ENCODE results near the gene ARFIP1.
A peak's percentile ranks its signal among the peaks of the same experiment; 100 is the strongest.

The ARFIP1 gene

GRCh38 chr4:152941411-152941810 is 161.7 kb downstream of the ARFIP1 start:
- DNase-seq = no peak

DNA sequence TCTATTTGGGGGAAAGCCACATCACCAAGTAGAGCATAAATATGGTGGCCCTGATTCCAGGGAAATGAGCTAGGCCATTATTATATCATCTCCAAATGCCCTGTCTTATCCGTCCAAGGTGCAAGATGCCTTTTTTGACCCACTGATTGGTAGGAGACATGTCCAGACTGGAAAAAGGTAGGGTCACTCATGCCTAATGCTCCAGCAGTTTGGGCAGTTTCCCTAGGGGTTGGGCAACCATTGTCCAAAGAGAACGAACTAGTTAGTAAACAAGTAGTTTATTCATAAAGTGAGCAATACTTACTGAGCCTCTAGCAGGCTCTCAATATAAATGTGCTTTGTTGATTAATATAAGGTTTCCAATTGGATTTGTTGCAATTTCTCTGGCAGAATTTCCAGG is 162.6 kb downstream of the ARFIP1 start:
- no peak for DNase-seq

- no peak for DNase-seq
These were observed 163.9 kb downstream of the ARFIP1 start for GRCh38 chr4:152943672-152944071.

DNA sequence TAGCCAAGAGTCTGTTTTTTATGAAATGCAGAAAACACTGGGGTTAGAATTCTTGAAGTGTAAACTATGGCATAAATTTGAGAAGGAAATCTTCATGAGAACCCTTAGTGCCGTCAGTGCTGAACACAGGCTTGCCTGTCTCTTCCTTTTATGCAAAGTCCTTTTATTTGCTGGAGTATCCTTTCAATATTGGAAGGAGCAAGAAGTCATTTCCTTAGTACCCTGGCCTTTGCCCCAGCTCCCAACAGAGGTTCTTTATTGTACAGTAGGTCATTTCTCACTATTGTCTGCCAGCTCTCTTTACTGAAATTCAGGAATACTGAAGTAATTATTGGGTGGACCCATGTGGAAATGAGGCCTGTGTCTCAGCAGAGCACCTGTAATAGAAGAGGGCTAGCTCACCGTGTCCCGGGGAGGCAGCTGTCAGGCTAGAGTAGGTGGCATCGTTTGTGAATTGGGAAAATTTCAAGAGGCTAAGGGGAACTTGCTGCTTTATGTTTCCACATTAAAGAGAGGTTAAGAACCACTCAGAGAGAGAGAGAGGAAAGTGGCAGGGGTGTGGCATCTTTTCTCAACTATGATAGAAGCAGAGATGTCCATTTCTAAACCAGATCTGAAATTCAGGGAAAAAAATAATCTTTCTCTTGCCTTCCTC is 165.0 kb downstream of the ARFIP1 start:
- DNase-seq = no peak

DNA sequence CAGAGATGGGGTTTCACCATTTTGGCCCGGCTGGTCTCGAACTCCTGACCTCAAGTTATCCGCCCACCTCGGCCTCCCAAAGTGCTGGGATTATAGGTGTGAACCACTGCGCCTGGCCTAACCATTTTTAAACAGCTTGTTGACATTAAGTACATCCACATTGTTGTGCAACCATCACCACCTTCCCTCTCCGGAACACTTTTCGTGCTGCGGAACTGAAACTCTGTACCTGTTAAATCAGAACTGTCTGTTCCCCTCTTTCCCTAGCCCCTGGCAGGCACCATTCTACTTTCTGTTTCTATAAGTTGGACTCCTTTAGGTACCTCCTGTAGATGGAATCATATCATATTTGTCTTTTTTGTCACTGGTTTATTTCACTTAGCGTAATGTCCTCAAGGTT is 165.9 kb downstream of the ARFIP1 start:
- no peak for DNase-seq

DNA sequence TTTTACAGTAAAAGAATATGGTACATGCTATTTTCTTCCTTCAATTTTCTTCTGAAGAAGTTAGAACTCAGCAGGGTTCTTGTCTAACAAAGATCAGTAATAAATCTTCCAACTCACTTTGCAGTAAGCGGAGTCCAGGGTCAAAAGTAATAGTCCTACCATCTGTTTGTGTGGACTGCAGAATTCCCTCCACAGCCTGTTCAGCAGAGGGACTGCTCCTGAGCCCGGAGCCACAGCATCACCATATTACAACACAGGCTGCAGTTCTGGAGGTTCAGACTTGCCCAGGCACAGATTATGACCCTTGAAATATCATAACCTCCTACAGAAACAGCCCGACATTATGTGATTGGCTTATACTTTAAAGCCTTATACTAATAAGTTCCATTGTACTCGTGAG is 166.7 kb downstream of the ARFIP1 start:
- DNase-seq = no peak

DNA sequence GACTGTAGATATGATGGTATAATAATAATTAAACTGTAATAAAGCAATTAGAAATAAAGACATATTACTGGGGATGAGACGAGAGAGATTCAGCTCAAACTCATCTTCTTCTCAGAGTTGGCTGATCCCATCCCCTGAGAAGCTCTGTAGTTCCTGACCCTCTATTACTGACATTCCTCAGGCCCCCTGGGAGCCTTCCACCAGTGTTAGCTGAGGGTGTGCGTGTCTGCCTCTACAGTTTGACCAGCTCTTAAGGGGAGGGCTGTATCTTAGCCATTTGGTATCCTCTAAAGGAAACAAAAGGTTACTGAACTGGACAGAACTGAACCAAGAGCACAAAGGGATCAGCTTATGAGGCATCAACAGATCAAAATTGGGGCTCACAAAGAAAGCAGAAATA is 167.6 kb downstream of the ARFIP1 start:
- DNase-seq = no peak

DNA sequence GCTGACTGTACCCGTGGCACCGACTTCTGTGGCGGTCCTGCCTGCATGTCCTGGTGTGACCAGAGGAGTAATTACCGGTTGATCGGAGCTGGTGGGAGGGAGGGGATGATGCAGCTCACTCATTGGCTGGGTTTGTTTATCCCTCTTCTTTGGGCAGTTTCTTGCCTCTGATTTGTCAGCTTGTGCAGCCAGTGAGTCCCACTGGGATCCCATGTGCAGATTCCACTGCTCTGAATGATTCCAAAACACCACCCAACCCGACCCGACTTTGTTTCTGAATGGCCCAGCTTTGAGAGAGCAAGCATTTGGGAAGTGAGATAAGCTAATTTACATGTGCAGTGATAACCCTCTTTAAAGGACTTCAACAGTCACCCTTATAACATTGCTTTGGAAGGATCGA is 170.2 kb downstream of the ARFIP1 start:
- no peak for DNase-seq

- peak; percentile 9 for DNase-seq
These were observed 170.9 kb downstream of the ARFIP1 start for GRCh38 chr4:152950402-152951274.

- DNase-seq = no peak
These were observed 171.6 kb downstream of the ARFIP1 start for GRCh38 chr4:152951348-152951747.

- DNase-seq = no peak
These were observed 173.8 kb downstream of the ARFIP1 start for GRCh38 chr4:152953514-152953913.

- DNase-seq = no peak
These were observed 175.0 kb downstream of the ARFIP1 start for GRCh38 chr4:152954741-152955140.

GRCh38 chr4:152956147-152956546 is 176.4 kb downstream of the ARFIP1 start:
- DNase-seq = no peak

DNA sequence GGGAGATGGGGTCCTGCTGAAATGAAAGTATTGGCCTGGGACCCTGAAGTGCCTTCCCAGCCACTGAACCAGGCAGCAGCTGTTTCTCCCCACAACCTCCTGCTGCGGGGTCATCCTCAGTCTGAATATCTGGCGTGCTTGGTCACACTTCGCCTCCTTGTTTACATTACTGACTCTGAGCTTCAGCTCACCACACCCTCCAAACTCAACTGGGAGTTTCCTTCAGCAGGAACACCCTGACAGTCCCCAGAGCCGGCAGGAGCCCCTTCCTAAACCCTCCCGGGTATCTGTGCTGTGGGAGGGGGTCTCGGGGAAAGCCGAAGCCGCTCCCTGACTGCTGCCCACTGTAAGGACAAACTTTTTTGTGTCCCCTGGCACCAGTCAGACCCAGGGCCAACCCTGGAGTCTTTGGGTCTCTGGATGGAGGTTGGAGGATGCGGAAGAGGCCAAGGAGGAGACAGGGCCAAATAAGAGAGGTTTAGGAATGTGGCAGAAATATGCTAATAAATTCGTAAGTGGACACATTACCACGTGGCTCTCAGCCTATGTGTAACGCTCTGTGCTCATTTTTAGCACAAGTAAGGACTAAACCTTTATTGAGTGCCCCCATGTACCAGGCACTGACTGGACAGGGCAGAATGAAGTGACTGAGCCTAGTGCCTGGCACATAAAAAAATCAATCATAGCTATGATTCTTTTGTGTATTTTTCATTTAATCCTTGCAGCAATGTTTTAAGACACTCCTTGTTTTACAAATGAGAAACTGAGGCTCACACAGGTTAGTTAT is 177.1 kb downstream of the ARFIP1 start:
- DNase-seq = peak; percentile 24

GRCh38 chr4:152957437-152958171 is 177.8 kb downstream of the ARFIP1 start:
- DNase-seq = no peak

DNA sequence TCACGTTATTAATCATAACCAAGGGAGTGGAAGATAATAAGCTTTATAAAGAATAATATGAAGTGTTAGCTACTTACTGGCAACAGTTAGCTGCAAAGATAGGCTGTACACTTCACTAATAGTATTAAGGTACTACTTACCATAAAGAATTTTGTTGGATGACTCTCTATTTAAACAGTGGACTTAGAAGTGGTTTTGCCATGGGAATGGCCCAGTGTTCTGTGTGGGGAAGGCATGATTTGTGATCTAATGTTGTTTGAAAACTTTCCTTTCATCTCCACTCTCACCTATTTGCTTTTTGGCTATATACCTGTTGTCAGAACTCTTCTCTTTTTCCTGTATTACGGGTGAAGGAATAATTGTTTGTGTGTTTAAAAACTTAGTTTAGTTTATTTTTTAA is 179.3 kb downstream of the ARFIP1 start:
- no peak for DNase-seq

DNA sequence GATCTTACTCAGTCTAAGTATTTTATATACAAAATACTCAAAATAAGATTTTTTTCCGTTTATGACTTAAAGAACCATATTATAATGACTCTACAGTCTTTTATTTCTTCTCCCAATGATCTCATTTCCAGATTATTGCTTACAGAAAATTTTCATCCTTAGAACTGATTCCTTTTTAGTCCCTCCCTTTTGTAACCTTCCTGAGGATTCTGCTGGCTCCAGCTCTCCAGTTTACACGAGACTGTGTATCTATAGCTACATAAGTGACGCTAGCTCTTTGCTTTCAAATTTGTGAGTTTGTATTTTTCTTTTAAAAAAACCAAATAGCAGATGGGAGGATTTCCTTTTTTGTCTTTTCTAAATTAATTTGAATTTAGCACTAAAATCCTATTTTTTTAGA is 180.3 kb downstream of the ARFIP1 start:
- DNase-seq = no peak

DNA sequence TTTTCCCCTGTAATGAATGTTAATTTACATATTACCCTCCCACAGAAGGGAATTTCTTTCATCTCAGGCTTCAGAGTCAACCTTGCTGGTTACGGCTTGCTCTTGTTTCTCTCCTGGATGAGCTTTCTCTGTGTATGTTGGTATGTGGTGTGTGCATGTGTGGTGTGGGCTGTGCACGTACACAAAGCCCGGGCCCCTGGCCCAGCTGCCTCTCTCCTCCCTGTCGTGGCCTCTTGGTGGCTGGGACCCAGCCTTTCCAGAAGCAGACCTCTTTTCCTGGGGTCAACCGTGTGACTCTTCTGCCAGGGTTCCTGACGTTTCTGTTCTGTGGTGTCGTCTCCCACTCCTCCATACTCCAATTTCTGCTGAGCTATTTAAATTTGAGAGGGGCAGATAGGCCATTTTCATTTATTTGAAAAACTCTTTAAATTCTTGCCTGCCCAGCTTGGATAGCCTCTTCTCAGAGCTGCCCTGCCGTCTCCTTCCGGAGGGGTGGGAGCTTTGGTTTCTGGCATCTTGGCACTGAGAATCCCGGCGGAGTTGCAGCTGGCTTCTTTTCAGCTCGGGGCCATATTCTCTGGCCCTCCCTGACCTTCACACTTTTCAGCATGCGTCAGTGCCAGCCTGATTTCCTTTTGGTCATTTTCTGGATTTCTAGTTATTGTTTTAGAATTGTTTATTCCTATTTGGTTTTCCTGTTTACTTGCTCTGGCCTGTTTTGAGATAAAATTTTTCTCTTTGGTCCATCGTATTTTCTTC is 181.4 kb downstream of the ARFIP1 start:
- DNase-seq = peak; percentile 17

GRCh38 chr4:152961773-152962115 is 182.0 kb downstream of the ARFIP1 start:
- no peak for DNase-seq

All from NCI-H526 treated with DMSO at 0.1 percent for 48 hours (cell line).